Measurements from ENCODE around the gene BEAN1.
"Not testable (repeated sequence)": the region's sequence is repeated elsewhere in the genome, so short reads cannot be mapped to it uniquely, and the experiment has no call there.

DNA sequence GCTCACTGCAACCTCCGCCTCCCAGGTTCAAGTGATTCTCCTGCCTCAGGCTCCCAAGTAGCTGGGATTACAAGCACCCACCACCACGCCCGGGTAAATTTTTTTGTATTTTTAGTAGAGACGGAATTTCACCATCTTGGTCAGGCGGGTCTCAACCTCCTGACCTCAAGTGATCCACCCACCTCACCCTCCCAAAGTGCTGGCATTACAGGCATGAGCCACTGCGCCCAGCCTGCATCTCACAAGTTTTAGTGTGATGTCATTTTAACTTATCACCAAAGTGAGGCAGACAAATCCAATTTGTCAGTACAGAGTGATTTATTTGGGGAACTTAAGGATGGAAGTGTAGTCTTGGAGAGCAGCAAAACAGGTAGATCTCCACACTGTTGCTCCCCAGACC lies 39.5 kb downstream of the BEAN1 start:
- TF ChIP-seq, protein P1, sequence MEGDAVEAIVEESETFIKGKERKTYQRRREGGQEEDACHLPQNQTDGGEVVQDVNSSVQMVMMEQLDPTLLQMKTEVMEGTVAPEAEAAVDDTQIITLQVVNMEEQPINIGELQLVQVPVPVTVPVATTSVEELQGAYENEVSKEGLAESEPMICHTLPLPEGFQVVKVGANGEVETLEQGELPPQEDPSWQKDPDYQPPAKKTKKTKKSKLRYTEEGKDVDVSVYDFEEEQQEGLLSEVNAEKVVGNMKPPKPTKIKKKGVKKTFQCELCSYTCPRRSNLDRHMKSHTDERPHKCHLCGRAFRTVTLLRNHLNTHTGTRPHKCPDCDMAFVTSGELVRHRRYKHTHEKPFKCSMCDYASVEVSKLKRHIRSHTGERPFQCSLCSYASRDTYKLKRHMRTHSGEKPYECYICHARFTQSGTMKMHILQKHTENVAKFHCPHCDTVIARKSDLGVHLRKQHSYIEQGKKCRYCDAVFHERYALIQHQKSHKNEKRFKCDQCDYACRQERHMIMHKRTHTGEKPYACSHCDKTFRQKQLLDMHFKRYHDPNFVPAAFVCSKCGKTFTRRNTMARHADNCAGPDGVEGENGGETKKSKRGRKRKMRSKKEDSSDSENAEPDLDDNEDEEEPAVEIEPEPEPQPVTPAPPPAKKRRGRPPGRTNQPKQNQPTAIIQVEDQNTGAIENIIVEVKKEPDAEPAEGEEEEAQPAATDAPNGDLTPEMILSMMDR (IDR thresholded peaks at IDR 0.05): not testable (repeated sequence)
- not testable (repeated sequence) for TF ChIP-seq POLR2A (IDR thresholded peaks at IDR 0.05)
